Nasal cavity respiratory epithelium epithelial cell of viscerocranial mucosa (primary cell): Measurements from ENCODE around the gene RRM2. TPM values are rescaled to one million over a fixed set of nuclear protein-coding genes. Genes with fewer than 3 reads are reported as not detected.

Experiments
- total RNA-seq: library from RNA; depleted of rRNA; stranded (reverse); fragments of >200 nt; gene quantifications from 2 replicates; pipeline ENCODE4 v1.2.3, GENCODE V29; 2014

Gene RRM2
- 0.57 and 1.0 TPM in 2 replicates for total RNA-seq

GRCh38 chr2:10122500-10123280 lies at the start of gene RRM2:
TSS of gene RRM2 (plus strand) at chr2:10122739. CDS start at chr2:10122799, 60 bp downstream.

DNA sequence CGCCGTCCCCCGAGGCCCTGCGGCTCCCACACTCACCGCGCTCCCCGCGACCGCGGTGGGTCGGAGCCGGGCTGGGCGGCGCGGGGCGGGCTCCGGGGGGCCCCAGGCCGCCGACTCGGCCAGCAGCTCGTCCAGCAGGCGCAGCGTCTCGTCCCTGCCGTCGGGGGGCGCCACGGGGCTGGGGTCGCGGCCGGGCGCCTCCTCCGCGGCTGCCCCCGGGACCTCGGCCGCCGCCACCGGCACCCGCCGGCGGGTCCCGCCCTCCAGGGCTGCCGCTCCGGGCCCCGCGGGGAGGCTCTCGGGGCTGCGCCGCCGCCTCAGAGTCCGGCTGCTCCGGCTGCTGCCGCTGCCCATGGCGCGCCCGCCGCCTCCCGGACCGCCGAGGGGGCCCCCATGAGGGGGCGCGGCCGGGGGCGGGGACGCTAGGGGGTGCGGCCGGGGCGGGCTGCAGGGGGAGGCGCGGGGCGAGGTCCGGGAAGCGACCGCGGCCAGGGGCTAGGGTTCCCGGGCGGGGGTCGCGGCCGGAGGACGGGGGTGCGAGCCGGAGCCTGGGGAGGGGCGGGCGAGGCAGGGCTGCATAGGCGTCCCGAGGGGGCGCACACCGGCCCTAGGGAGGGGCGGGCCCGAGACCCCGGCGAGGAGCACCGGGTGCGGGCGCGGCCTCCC lies 42.5 kb upstream of the RRM2 start, which contains the start of gene CYS1:
CYS1 (minus strand) TSS at position 542 of the 666 bp plus-strand sequence; CDS start at position 354, 188 bp downstream.

Other genes starting within 250 kb of the RRM2 start
- gene GRHL1, start 171.0 kb upstream of the RRM2 start, total RNA-seq, result 32.5 and 85.2 TPM in 2 replicates
- 10.3 and 13.5 TPM in 2 replicates for gene KLF11, start 79.2 kb upstream of the RRM2 start, total RNA-seq
- gene CYS1, start 42.3 kb upstream of the RRM2 start, total RNA-seq, result under 0.01 and 0.43 TPM in 2 replicates
- 14.4 and 15.7 TPM in 2 replicates for gene HPCAL1, start 180.2 kb downstream of the RRM2 start, total RNA-seq